T47D (cell line): ENCODE data around the gene NAP1L1.

Source experiments
- DNase-seq, 2 experiments: peaks; one replicate each; pipeline versions ENCODE4 v3.0.0 to v3.0.0-alpha.2; 2011 to 2012; ENCODE audit warnings: low read depth in 1 of 2, low spot score in 1 of 2
- JUND ChIP-seq: IDR thresholded peaks from 2 replicates; pipeline ENCODE4 v1.6.1; 2012; ENCODE audit warnings: low read depth
- in situ Hi-C: cut with HindIII; loops from 2 replicates; pipeline ENCODE4 v1.10.0; 2016; ENCODE audit warnings: low sequenced_read_pairs, low pct_unique_long_range_greater_than_20kb

The NAP1L1 gene

GRCh38 chr12:76030341-76031080 lies 54.0 kb downstream of the NAP1L1 start:
- in situ Hi-C loops = no loop called here
- peak; percentile 53 to 65 for DNase-seq
- no peak for TF ChIP-seq JUND

- DNase-seq = peak; percentile 38 to 68
- TF ChIP-seq JUND = no peak
- in situ Hi-C loops = no loop called here
These were observed 54.5 kb downstream of the NAP1L1 start for GRCh38 chr12:76029982-76030340.

DNA sequence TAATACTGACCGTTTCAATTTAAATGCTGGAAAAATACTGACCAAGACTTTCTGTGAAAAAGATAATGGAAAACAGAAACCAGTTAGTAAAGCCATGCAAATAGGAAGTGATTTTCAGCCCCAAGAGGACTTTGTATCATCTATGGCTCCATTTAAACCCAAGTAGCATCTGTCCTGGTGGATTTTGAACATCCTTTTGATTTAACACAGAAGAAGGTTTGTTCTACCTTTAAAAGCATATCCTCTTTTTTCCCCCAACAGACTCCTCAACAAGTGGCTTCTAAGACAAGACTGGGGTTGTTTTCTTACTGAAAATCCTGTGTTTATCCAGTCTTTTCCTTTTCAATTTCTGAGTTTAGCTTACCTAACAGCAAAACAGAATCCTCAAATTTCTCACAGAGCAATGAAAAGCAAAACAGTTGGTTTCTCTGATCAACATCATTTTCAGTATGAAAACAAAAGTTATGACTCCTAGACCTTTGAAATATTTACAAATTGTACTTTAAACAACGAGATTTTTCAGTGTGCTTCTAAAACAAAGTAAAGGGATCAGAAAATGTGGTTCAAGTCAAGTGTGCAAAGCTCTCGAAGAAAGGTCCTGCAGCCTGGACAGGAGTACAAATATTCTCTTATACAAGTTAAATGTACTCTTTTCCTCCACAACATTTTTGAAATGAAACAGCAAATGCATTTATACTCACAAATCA lies 55.8 kb downstream of the NAP1L1 start:
- in situ Hi-C loops = no loop called here
- TF ChIP-seq JUND = no peak
- no peak for DNase-seq

DNA sequence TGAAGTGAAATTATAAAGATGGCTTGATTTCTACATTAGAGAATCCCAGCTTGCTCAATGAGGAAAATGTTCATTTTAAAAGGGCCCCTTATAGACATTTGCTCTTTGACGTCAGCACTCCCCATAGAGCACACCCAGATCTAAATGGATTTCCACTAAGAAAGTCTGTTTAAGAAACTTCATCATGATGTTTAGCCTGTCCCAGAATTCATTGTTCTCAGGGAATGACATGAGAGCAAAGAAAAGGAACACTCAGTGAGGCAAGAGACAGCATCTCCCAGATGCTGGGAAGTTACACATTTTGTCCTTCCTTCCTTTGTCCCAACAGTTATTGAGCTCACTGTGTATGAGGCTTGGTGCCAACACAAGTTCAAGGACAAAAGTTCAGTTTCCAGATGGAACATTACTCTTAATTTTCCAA lies 57.8 kb downstream of the NAP1L1 start:
- no peak for DNase-seq
- in situ Hi-C loops = no loop called here
- TF ChIP-seq JUND = no peak

GRCh38 chr12:76025601-76026575 lies 58.6 kb downstream of the NAP1L1 start:
- in situ Hi-C loops = no loop called here
- DNase-seq = peak in 1 of 2 experiments; percentile 47
- no peak; the same call in 1 of the 2 replicates for TF ChIP-seq JUND

DNA sequence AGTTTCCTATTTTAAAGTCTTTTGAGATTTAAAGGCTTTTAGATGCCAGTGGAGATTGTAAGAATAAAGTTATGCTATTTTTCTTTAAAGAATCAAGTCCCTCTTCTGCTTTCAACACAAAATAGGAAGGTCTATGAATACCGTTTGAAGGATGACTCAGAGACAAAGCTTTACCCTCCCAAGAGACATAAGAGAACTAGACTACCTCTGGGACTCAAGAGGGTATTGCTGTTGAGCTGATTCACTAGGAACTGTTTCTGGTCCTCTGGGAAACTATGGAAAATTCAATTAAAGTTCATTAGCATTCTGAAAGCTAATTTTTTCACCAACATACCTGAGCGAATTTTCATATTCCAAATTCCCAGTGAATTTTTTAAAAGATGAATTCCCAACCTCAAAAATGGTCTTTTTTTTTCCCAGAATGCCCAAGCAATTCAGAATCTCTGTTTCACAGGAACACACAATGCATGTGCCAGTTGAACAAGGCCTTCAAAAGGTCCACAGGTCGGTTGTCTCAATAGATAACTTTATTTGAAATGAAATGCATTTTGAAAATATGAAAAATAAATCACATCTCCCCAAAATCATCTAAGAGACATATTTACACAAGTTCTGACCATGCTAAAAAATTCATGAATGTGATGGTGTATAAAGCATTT lies 59.4 kb downstream of the NAP1L1 start:
- in situ Hi-C loops = no loop called here
- TF ChIP-seq JUND = no peak
- DNase-seq = no peak

DNA sequence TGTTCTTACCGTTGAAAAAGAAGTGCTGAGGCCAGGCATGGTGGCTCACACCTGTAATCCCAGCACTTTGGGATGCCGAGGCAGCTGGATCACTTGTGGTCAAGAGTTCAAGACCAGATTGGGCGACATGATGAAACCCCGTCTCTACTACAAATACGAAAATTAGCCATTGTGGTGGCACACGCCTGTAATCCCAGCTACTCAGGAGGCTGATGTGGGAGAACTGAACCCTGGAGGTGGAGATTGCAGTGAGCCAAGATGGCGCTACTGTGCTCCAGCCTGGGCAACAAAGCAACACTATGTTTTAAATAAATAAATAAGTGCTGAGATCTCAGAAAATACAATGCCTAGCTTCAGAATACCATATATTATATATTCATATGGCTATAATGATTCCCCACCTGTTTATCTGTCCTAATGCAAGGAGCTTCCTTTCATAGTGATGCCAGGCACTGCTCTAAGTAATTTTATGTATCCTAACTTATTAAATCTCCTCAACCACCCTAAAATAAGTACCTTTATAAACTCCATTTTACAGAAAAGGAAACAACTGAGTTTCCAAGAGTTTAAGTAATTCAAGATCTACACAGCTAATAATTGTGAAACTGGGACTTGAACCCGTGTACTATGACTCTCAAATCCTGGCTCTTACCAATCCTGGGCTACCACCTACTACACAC lies 60.2 kb downstream of the NAP1L1 start:
- TF ChIP-seq JUND = no peak
- DNase-seq = no peak
- in situ Hi-C loops = no loop called here

- in situ Hi-C loops = no loop called here
These were observed 61.3 kb downstream of the NAP1L1 start for GRCh38 chr12:76023069-76023690.

GRCh38 chr12:76022506-76022905 lies 62.0 kb downstream of the NAP1L1 start:
- no peak for DNase-seq
- in situ Hi-C loops = no loop called here

More at GRCh38 chr12:76023069-76023690, 61.3 kb downstream of the NAP1L1 start:
- DNase-seq = no peak
- no peak for TF ChIP-seq JUND

DNA sequence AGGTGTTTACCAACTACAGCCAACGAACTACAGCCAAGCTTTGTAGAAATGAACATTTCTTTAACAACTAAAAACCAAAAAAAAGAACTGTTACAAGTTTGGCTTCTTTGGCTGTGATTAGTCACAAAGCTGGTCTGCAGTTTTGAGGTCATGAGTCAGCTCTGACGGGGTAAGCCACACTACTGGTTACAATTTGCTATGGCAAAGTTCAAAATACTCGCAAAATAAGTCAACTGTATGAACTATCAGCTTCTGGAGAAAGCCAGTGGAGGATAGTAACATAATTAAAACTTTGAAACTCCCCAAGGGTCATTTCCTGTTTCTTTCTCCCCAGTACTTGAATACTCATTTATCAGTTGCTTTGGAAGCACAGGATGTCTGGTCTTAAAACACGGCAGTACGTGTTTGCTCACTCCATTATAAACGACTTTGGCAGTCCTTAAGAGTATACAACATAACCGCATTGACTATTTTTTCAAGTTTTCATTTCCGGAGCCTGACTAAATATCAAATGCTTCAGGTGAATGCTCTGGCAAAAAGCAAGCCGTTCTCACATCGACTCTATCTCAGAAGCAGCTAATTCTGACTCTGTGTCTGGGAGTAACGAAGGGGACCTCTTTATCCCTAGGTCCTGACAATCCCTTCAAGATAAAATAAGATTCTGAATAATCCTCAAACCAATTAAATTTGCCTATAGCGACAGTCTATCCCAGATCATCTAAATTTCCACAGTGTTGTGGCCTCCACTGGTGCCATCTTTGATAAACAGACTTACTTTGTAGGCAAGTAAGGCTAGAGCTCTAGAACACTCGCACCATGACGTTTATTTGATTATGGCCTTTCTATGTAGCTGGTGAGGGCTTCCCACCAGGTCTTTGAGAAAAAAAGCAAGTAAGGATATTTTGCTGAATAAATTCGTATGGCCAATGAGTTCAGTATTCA lies 63.5 kb downstream of the NAP1L1 start:
- in situ Hi-C loops = no loop called here
- no peak for TF ChIP-seq JUND
- DNase-seq = no peak

More at GRCh38 chr12:76022506-76022905, 62.0 kb downstream of the NAP1L1 start:
- TF ChIP-seq JUND = no peak
